Endothelial cell (in vitro differentiated cells): ENCODE data around the gene EXOSC7. TPM values are rescaled to one million over a fixed set of nuclear protein-coding genes. Genes with fewer than 3 reads are reported as not detected.

Experiments used
- DNase-seq: peaks from one replicate; pipeline ENCODE4 v3.0.0; 2021; ENCODE audit warnings: low spot score
- H3K27ac Mint-ChIP-seq: one replicate; pipeline ENCODE4 v1.8.0; 2021; ENCODE audit warnings: mixed read lengths, inconsistent platforms; ENCODE audit not compliant: unreplicated experiment
- H3K27me3 Mint-ChIP-seq: one replicate; pipeline ENCODE4 v1.8.0; 2021; ENCODE audit warnings: mild to moderate bottlenecking, moderate library complexity, mixed read lengths, inconsistent platforms; ENCODE audit not compliant: unreplicated experiment
- H3K36me3 Mint-ChIP-seq: one replicate; pipeline ENCODE4 v1.8.0; 2021; ENCODE audit warnings: mild to moderate bottlenecking, low read depth, mixed read lengths, inconsistent platforms; ENCODE audit not compliant: unreplicated experiment
- H3K4me1 Mint-ChIP-seq: one replicate; pipeline ENCODE4 v1.8.0; 2021; ENCODE audit warnings: mild to moderate bottlenecking, mixed read lengths, inconsistent platforms; ENCODE audit not compliant: unreplicated experiment
- H3K4me3 Mint-ChIP-seq: one replicate; pipeline ENCODE4 v1.8.0; 2021; ENCODE audit warnings: mild to moderate bottlenecking, mixed read lengths, inconsistent platforms; ENCODE audit not compliant: unreplicated experiment
- H3K9me3 Mint-ChIP-seq: one replicate; pipeline ENCODE4 v1.8.0; 2021; ENCODE audit warnings: mixed read lengths, inconsistent platforms; ENCODE audit not compliant: unreplicated experiment
- total RNA-seq: library from RNA; stranded (reverse); fragmentation: NEBNext Ultra II Directional; extraction: Animal tissue kit (Norgen Biotek cat#: 25700); gene quantifications from one replicate; pipeline ENCODE4 v1.2.1, GENCODE V29; 2021; ENCODE audit not compliant: unreplicated experiment
- TF ChIP-seq, protein P1 (sequence below): fragments of 200-600 bp; sonication (generic); IDR thresholded peaks from one replicate; pipeline ENCODE4 v1.5.0; 2021; ENCODE audit warnings: antibody characterized with exemption; ENCODE audit not compliant: unreplicated experiment

The EXOSC7 gene
- total RNA-seq, 1 donor from 2014 or later, result 33.2 TPM

DNA sequence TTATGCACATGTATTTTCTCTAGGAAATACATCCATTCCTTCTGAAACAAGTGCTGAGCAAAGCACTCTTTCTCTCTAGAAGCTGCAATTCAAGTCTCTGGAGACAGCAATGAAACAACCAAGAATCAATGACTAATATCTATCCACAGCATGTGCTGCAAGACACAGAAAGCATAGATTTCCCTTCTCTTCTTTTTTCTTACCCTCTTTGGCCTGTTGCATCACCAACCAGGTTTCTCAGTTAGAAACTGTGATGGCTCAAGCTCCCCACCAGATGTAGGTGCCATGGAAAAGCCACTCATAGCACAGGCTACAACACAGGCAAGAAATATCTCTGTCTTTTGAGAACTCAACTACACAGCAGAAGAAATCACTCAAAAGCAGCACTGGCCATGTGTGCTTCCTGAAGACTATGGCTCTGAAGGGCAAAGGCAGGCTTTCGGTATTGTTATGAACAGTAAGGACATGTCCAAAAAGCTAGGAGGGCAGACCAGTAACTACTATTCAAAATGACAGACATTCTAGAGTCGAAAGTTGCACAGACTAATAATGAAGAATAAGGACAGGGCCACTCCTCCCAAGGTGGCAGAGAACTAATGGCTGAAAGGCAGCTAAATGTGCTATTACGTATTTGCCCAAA is 15.5 kb upstream of the EXOSC7 start:
- H3K9me3 Mint-ChIP-seq, result no peaks in the 10 kb centered on the region
- H3K4me3 Mint-ChIP-seq, result no peak overlapping the region
- DNase-seq, result no peak
- TF ChIP-seq, protein P1, sequence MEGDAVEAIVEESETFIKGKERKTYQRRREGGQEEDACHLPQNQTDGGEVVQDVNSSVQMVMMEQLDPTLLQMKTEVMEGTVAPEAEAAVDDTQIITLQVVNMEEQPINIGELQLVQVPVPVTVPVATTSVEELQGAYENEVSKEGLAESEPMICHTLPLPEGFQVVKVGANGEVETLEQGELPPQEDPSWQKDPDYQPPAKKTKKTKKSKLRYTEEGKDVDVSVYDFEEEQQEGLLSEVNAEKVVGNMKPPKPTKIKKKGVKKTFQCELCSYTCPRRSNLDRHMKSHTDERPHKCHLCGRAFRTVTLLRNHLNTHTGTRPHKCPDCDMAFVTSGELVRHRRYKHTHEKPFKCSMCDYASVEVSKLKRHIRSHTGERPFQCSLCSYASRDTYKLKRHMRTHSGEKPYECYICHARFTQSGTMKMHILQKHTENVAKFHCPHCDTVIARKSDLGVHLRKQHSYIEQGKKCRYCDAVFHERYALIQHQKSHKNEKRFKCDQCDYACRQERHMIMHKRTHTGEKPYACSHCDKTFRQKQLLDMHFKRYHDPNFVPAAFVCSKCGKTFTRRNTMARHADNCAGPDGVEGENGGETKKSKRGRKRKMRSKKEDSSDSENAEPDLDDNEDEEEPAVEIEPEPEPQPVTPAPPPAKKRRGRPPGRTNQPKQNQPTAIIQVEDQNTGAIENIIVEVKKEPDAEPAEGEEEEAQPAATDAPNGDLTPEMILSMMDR, result no peak
- peaks cover 11% of the 10 kb centered on the region for H3K36me3 Mint-ChIP-seq
- no peak overlapping the region for H3K27ac Mint-ChIP-seq
- peaks cover 2% of the 10 kb centered on the region for H3K27me3 Mint-ChIP-seq
- peaks cover 35% of the 10 kb centered on the region for H3K4me1 Mint-ChIP-seq

DNA sequence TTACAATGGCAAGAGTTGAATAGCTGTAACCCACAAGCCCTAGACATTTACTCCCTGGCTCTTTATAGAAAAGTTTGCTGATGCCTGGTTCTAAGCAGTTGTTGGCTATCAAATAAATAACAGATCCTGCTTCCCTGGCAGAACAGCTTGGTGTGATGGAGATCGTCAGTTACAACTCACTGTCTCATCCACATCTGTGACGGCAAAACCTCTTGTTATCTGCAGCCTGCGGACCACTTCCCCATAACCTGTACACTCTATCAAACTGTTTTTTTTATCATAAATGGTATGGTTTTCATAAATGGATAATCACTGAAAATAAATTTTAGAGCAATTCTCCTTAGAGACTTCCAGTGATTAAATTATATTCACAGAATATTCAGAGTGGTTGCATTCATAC is 14.2 kb upstream of the EXOSC7 start:
- TF ChIP-seq, protein P1, result no peak
- Mint-ChIP-seq H3K27me3 (peaks cover 2% of the 10 kb centered on the region), H3K4me3 (no peak overlapping the region), H3K27ac (no peak overlapping the region), H3K4me1 (peaks cover 41% of the 10 kb centered on the region), H3K36me3 (peaks cover 9% of the 10 kb centered on the region), H3K9me3 (no peaks in the 10 kb centered on the region)
- no peak for DNase-seq

DNA sequence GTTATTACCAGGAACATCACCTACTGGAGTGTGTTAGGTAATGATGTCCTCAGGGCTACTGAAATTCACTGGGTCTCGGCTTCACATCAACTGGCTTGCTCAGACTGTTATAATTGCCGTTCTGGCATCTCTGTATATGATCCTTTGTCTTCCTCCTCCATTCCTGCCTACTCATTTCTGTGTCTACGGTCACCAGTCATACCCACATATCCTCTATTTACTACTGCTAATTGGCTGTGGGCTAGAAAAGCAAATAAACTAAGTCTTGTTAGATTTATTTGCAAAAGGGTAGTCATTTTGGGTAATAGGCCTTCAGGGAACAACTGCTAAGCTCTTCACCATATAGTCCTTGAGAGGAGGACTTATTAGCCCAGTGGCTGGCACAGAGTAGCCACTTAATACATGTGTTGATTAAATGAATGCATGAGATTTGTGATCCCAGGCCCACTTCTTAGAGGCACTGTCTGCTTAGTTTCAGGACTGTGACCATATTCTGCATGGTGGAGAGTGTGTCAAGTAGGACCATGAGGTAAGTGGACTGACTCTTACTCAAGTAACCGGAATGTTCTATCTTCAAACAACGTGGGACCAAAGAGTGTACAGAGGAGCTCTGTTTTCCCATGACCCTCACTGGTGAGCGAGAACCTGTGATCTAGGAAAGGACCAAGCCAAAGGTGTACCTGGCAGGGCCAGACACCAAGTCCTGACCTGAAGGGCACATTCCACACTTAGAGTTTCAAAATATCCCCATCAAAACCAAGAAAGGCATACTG is 13.2 kb upstream of the EXOSC7 start:
- Mint-ChIP-seq H3K27me3 (peaks cover 2% of the 10 kb centered on the region), H3K4me3 (no peak overlapping the region), H3K36me3 (no peaks in the 10 kb centered on the region), H3K27ac (no peak overlapping the region), H3K4me1 (peaks cover 49% of the 10 kb centered on the region), H3K9me3 (no peaks in the 10 kb centered on the region)
- no peak for DNase-seq
- TF ChIP-seq, protein P1, result no peak

DNA sequence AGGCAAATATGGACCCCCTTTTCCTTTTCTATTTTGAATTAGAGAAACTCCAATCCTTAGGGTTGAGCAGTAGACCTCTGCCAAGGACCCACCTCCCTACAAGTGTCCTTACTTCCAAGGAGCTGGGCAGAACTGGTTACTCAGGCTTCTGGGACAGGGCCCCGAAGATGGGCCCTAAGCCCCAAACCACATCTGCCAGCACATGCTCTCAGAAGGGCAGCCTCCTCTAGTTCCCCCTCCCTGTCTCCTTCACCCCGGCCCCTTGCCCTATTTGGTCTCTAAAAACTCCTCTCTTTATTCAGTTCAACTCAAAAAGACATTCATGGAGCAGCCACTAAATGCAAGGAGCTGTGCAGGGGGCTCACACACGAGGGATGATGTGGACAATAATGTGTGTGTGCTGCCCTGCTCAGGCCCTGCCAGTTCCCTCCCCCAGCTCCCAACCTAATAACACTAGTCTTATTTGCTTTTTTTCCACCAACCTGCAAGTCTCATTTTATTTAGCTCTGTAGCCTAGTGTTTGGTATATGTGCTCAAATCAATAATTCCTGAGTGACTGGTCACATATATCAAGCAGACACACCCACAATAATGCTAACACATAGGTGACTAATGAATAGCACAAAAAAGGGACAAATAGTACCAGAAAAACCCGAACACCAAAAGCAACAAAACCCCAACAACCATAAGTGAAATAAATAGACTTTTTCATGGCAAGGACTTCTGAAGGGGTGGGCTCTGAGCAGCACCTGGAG is 12.3 kb upstream of the EXOSC7 start:
- Mint-ChIP-seq H3K27me3 (peaks cover 2% of the 10 kb centered on the region), H3K36me3 (no peaks in the 10 kb centered on the region), H3K4me3 (no peak overlapping the region), H3K27ac (no peak overlapping the region), H3K9me3 (no peaks in the 10 kb centered on the region), H3K4me1 (peaks cover 59% of the 10 kb centered on the region)
- DNase-seq, result no peak
- TF ChIP-seq, protein P1, result no peak
